ENCODE measurements around the gene SYNJ2BP. TPM values are rescaled to one million over a fixed set of nuclear protein-coding genes. Genes with fewer than 3 reads are reported as not detected.

SYNJ2BP gene
- 27.5 and 27.7 TPM in 2 replicates for total RNA-seq (2022)
- Bru-seq, nascent RNA: percentile 89 among the genes with signal in this experiment
- BruChase-seq, experiment 1, labeled RNA remaining after a 2-hour chase: percentile 97 among the genes with signal in this experiment
- BruChase-seq, experiment 2, labeled RNA remaining after a 6-hour chase: percentile 99 among the genes with signal in this experiment
- long read RNA-seq, full-length matches to known transcripts: 9 of 13 reads
- long read RNA-seq, partial matches to known transcripts: 1 of 13 reads
- long read RNA-seq, other reads (novel, unspliced or antisense): 3 of 13 reads

GRCh38 chr14:70416725-70417349 is at the start of gene SYNJ2BP:
TSS of gene SYNJ2BP (minus strand) at chr14:70417090. CDS start at chr14:70416963, 127 bp downstream.
- peaks cover 2% of the 10 kb centered on the region for H3K27me3 Mint-ChIP-seq (ENCODE audit: insufficient read depth, unreplicated experiment)
- H3K36me3 Mint-ChIP-seq (ENCODE audit: insufficient read depth, unreplicated experiment): no peaks in the 10 kb centered on the region
- intact Hi-C loops (cut with micrococcal nuclease; ENCODE audit: unreplicated experiment): no loop called here
- no TSS peak for BruUV-seq (replicated peaks)
- POLR2A ChIA-PET: interaction anchor here (0.6 kb wide), 1 partner anchor 22 kb away, joined by 8 read pairs; no protein-coding TSS in a partner anchor
- peaks cover 17% of the 10 kb centered on the region for H3K4me1 Mint-ChIP-seq (ENCODE audit: low read depth, unreplicated experiment)
- peak within 1 kb of the TSS; percentile 81 for H3K27ac Mint-ChIP-seq (ENCODE audit: unreplicated experiment)
- peak within 1 kb of the TSS; percentile 56 for H3K4me3 ChIP-seq (ENCODE audit: low read depth, low read length)
- no peak for TF ChIP-seq CTCF (IDR thresholded peaks at IDR 0.05; ENCODE audit: insufficient read depth in 1 of 2, low read depth in 1 of 2, low read length in 1 of 2, severe bottlenecking in 1 of 2, unreplicated experiment in 1 of 2)
- no peaks in the 10 kb centered on the region for H3K36me3 ChIP-seq (ENCODE audit: control insufficient read depth, insufficient read depth, low read length)
- peak; percentile 83 to 87 for DNase-seq
- CTCF ChIA-PET: no interaction called here
- peaks cover 5% of the 10 kb centered on the region; the same call in 1 of the 2 replicates for H3K4me1 ChIP-seq
- H3K27me3 ChIP-seq (replicated peaks; ENCODE audit: control insufficient read depth, insufficient read depth, low read length): no peaks in the 10 kb centered on the region
- no peaks in the 10 kb centered on the region for H3K9me3 ChIP-seq
- H3K4me3 Mint-ChIP-seq (ENCODE audit: unreplicated experiment): peak within 1 kb of the TSS; percentile 95
- peaks cover 10% of the 10 kb centered on the region for H3K9me3 Mint-ChIP-seq (ENCODE audit: unreplicated experiment)

GRCh38 chr14:70454731-70455130 is 37.8 kb upstream of the SYNJ2BP start:
- no peak for DNase-seq
- ChIA-PET POLR2A (no interaction called here), CTCF (no interaction called here)
- no peak overlapping the region for H3K4me3 Mint-ChIP-seq (ENCODE audit: unreplicated experiment)
- H3K36me3 Mint-ChIP-seq (ENCODE audit: insufficient read depth, unreplicated experiment): no peaks in the 10 kb centered on the region
- peaks cover 7% of the 10 kb centered on the region for H3K27me3 Mint-ChIP-seq (ENCODE audit: insufficient read depth, unreplicated experiment)
- no peaks in the 10 kb centered on the region for H3K9me3 ChIP-seq
- intact Hi-C loops (cut with micrococcal nuclease; ENCODE audit: unreplicated experiment): no loop called here
- no peaks in the 10 kb centered on the region for H3K27me3 ChIP-seq (replicated peaks; ENCODE audit: control insufficient read depth, insufficient read depth, low read length)
- no peak overlapping the region for H3K27ac Mint-ChIP-seq (ENCODE audit: unreplicated experiment)
- no peak for TF ChIP-seq CTCF (IDR thresholded peaks at IDR 0.05; ENCODE audit: insufficient read depth in 1 of 2, low read depth in 1 of 2, low read length in 1 of 2, severe bottlenecking in 1 of 2, unreplicated experiment in 1 of 2)
- H3K4me1 ChIP-seq: no peaks in the 10 kb centered on the region
- H3K4me3 ChIP-seq (ENCODE audit: low read depth, low read length): no peak overlapping the region
- no peaks in the 10 kb centered on the region for H3K9me3 Mint-ChIP-seq (ENCODE audit: unreplicated experiment)
- no peaks in the 10 kb centered on the region for H3K4me1 Mint-ChIP-seq (ENCODE audit: low read depth, unreplicated experiment)
- H3K36me3 ChIP-seq (ENCODE audit: control insufficient read depth, insufficient read depth, low read length): no peaks in the 10 kb centered on the region
- no TSS peak for BruUV-seq (replicated peaks)

GRCh38 chr14:70451874-70452273 is 35.0 kb upstream of the SYNJ2BP start, which contains the start of gene ADAM21:
TSS of gene ADAM21 (plus strand) at chr14:70452174. CDS start at chr14:70457500, 5,326 bp downstream.
- intact Hi-C loops (cut with micrococcal nuclease; ENCODE audit: unreplicated experiment): no loop called here
- H3K27me3 Mint-ChIP-seq (ENCODE audit: insufficient read depth, unreplicated experiment): peaks cover 3% of the 10 kb centered on the region
- H3K36me3 Mint-ChIP-seq (ENCODE audit: insufficient read depth, unreplicated experiment): no peaks in the 10 kb centered on the region
- H3K4me1 Mint-ChIP-seq (ENCODE audit: low read depth, unreplicated experiment): no peaks in the 10 kb centered on the region
- H3K27ac Mint-ChIP-seq (ENCODE audit: unreplicated experiment): no peak within 1 kb of the TSS
- peaks cover 9% of the 10 kb centered on the region for H3K9me3 Mint-ChIP-seq (ENCODE audit: unreplicated experiment)
- no peaks in the 10 kb centered on the region for H3K9me3 ChIP-seq
- no peaks in the 10 kb centered on the region for H3K27me3 ChIP-seq (replicated peaks; ENCODE audit: control insufficient read depth, insufficient read depth, low read length)
- TF ChIP-seq CTCF (IDR thresholded peaks at IDR 0.05; ENCODE audit: insufficient read depth in 1 of 2, low read depth in 1 of 2, low read length in 1 of 2, severe bottlenecking in 1 of 2, unreplicated experiment in 1 of 2): no peak
- no peaks in the 10 kb centered on the region for H3K4me1 ChIP-seq
- DNase-seq: no peak
- H3K36me3 ChIP-seq (ENCODE audit: control insufficient read depth, insufficient read depth, low read length): no peaks in the 10 kb centered on the region
- no peak within 1 kb of the TSS for H3K4me3 ChIP-seq (ENCODE audit: low read depth, low read length)
- ChIA-PET CTCF (no interaction called here), POLR2A (no interaction called here)
- BruUV-seq (replicated peaks): no TSS peak
- H3K4me3 Mint-ChIP-seq (ENCODE audit: unreplicated experiment): no peak within 1 kb of the TSS

All from Caco-2 (cell line).